HG02763 (cell line): ENCODE results near the gene AFF2.

Experiments used
- ATAC-seq: cut with Tn5 transposase; IDR thresholded peaks from one replicate; pipeline ENCODE4 v1.9.1; 2021; ENCODE audit warnings: mild to moderate bottlenecking, moderate library complexity; ENCODE audit not compliant: unreplicated experiment

Gene AFF2

GRCh38 chrX:148995661-148996060, 495.2 kb downstream of the AFF2 start:
- no peak for ATAC-seq

- ATAC-seq: no peak
Observed at GRCh38 chrX:149002320-149002719, 501.9 kb downstream of the AFF2 start.

GRCh38 chrX:149003863-149004660, 503.6 kb downstream of the AFF2 start:
- no peak for ATAC-seq

GRCh38 chrX:149004936-149005335, 504.5 kb downstream of the AFF2 start:
- no peak for ATAC-seq

- no peak for ATAC-seq
Observed at GRCh38 chrX:149006235-149006634, 505.8 kb downstream of the AFF2 start.

GRCh38 chrX:149007423-149007822, 507.0 kb downstream of the AFF2 start:
- no peak for ATAC-seq

- no peak for ATAC-seq
Observed at GRCh38 chrX:149010013-149010852, 509.8 kb downstream of the AFF2 start.

- no peak for ATAC-seq
Observed at GRCh38 chrX:149010853-149011224, 510.4 kb downstream of the AFF2 start.

- ATAC-seq: no peak
Observed at GRCh38 chrX:149013081-149013480, 512.7 kb downstream of the AFF2 start.

- no peak for ATAC-seq
Observed at GRCh38 chrX:149021159-149021558, 520.7 kb downstream of the AFF2 start.

- ATAC-seq: no peak
Observed at GRCh38 chrX:149022485-149022884, 522.1 kb downstream of the AFF2 start.

GRCh38 chrX:149032449-149032848, 532.0 kb downstream of the AFF2 start:
- ATAC-seq: no peak

GRCh38 chrX:149036086-149036485, 535.7 kb downstream of the AFF2 start:
- ATAC-seq: no peak

- no peak for ATAC-seq
Observed at GRCh38 chrX:149037281-149037870, 537.0 kb downstream of the AFF2 start.

- ATAC-seq: no peak
Observed at GRCh38 chrX:149039057-149039456, 538.6 kb downstream of the AFF2 start.

- no peak for ATAC-seq
Observed at GRCh38 chrX:149040873-149041535, 540.6 kb downstream of the AFF2 start.

GRCh38 chrX:149043401-149043800, 543.0 kb downstream of the AFF2 start:
- ATAC-seq: no peak

- no peak for ATAC-seq
Observed at GRCh38 chrX:149044471-149044870, 544.1 kb downstream of the AFF2 start.

- ATAC-seq: no peak
Observed at GRCh38 chrX:149045645-149046210, 545.3 kb downstream of the AFF2 start.
